ENCODE results near the gene ZRANB1. TPM values are rescaled to one million over a fixed set of nuclear protein-coding genes. Genes with fewer than 3 reads are reported as not detected.

The ZRANB1 gene
- total and polyA plus RNA-seq, 8 donors = 7.0 to 63.7 (median 10.9) TPM

GRCh38 chr10:125026974-125027735, 85.2 kb downstream of the ZRANB1 start:
- WGBS, 5 donors = 82 to 94% (median 93%) methylated on average over 21 to 40 of the region's 40 CpGs
- Histone ChIP-seq H3K4me3 (no peak overlapping the region), H3K4me1 (peaks cover 64 to 89% (median 73%) of the 10 kb centered on the region in 4 donors), H3K9me3 (no peaks in the 10 kb centered on the region), H3K27ac (no peak overlapping the region), H3K36me3 (peaks cover 12 to 22% (median 20%) of the 10 kb centered on the region in 4 donors), H3K27me3 (no peaks in the 10 kb centered on the region)
- intact Hi-C loops (cut with DNase I; ENCODE audit: low total_unique reads) = no loop called here
- no peak for DNase-seq
- TF ChIP-seq POLR2AphosphoS5 (IDR thresholded peaks at IDR 0.05) = no peak
- TF ChIP-seq CTCF (IDR thresholded peaks at IDR 0.05) = no peak
- TF ChIP-seq EP300 (IDR thresholded peaks at IDR 0.05) = no peak
- TF ChIP-seq POLR2A (IDR thresholded peaks at IDR 0.05) = no peak

- 62 to 72% (median 68%) methylated on average over 17 of the region's 17 CpGs for WGBS, 5 donors
- intact Hi-C loops (cut with DNase I; ENCODE audit: low total_unique reads) = no loop called here
- DNase-seq = no peak
- Histone ChIP-seq H3K36me3 (peaks cover 12 to 30% (median 25%) of the 10 kb centered on the region in 4 donors), H3K4me1 (peaks cover 55 to 88% (median 63%) of the 10 kb centered on the region in 4 donors), H3K27ac (peak overlapping the region in 2 of 5 donors; percentile 9 to 11), H3K4me3 (no peak overlapping the region), H3K9me3 (no peaks in the 10 kb centered on the region), H3K27me3 (no peaks in the 10 kb centered on the region)
- TF ChIP-seq EP300 (IDR thresholded peaks at IDR 0.05) (no peak), POLR2AphosphoS5 (IDR thresholded peaks at IDR 0.05) (no peak), POLR2A (IDR thresholded peaks at IDR 0.05) (no peak), CTCF (IDR thresholded peaks at IDR 0.05) (no peak)
Measured at GRCh38 chr10:125027871-125028869, 86.2 kb downstream of the ZRANB1 start.

GRCh38 chr10:125029584-125030242, 87.8 kb downstream of the ZRANB1 start:
- intact Hi-C loops (cut with DNase I; ENCODE audit: low total_unique reads) = no loop called here
- H3K27ac ChIP-seq = peak overlapping the region in 4 of 5 donors; percentile 11 to 48 (median 38)
- no peaks in the 10 kb centered on the region for H3K9me3 ChIP-seq
- H3K36me3 ChIP-seq = peaks cover 12 to 39% (median 30%) of the 10 kb centered on the region in 4 donors
- WGBS, 5 donors = 35 to 46% (median 41%) methylated on average over 7 of the region's 7 CpGs
- DNase-seq = peak in 1 of 2 donors; percentile 60
- TF ChIP-seq CTCF (IDR thresholded peaks at IDR 0.05) (no peak), EP300 (IDR thresholded peaks at IDR 0.05) (no peak), POLR2A (IDR thresholded peaks at IDR 0.05) (no peak), POLR2AphosphoS5 (IDR thresholded peaks at IDR 0.05) (peak in 2 of 3 donors; percentile 3 to 14)
- H3K4me3 ChIP-seq = no peak overlapping the region
- H3K4me1 ChIP-seq = peaks cover 40 to 83% (median 53%) of the 10 kb centered on the region in 4 donors
- no peaks in the 10 kb centered on the region for H3K27me3 ChIP-seq
